ENCODE data around the gene RSAD2. TPM values are rescaled to one million over a fixed set of nuclear protein-coding genes. Genes with fewer than 3 reads are reported as not detected.

Gene RSAD2
- total RNA-seq, 1 experiment from 2014 or later, result 0.06 TPM

- DNase-seq (ENCODE audit: low read depth), result no peak
These were observed 67.0 kb downstream of the RSAD2 start for GRCh38 chr2:6944555-6944954.

- DNase-seq (ENCODE audit: low read depth), result no peak
These were observed 67.7 kb downstream of the RSAD2 start for GRCh38 chr2:6945087-6945813.

DNA sequence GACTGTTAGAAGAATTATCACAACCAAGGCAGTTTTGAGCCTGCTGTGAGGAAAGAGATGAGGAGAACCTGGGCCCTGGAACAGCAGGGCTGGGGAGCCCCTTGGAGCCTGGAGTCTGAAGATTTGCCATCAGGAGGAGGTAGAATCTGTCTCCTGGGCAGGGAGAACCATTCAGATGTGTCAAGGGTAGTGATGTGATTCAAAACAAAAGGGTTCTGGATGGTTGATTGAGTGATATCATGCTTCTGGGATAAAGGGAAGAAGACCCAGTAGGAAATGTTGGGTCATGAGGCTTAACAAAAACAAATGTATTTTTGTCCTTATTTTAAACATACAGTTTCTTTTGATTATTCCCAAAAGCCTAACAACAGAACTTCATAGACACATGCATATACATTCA is 68.2 kb downstream of the RSAD2 start:
- no peak for DNase-seq (ENCODE audit: low read depth)

- peak; percentile 0 for DNase-seq (ENCODE audit: low read depth)
These were observed 69.1 kb downstream of the RSAD2 start for GRCh38 chr2:6946722-6947121.

Other genes with a start within 250 kb of the RSAD2 start
- gene CMPK2, start 11.9 kb upstream of the RSAD2 start, total RNA-seq (2014; rRNA removed), result not detected in 2 replicates
- gene RNF144A, start 39.6 kb downstream of the RSAD2 start, total RNA-seq (2014; rRNA removed), result 0.06 TPM in 2 replicates

All from LHCN-M2 (cell line).